HG03342 (cell line): ENCODE data around the gene KLHL29.

ENCODE experiments used
- ATAC-seq: cut with Tn5 transposase; IDR thresholded peaks from one replicate; pipeline ENCODE4 v1.9.1; 2021; ENCODE audit warnings: mild to moderate bottlenecking, moderate library complexity; ENCODE audit not compliant: unreplicated experiment

Gene KLHL29

DNA sequence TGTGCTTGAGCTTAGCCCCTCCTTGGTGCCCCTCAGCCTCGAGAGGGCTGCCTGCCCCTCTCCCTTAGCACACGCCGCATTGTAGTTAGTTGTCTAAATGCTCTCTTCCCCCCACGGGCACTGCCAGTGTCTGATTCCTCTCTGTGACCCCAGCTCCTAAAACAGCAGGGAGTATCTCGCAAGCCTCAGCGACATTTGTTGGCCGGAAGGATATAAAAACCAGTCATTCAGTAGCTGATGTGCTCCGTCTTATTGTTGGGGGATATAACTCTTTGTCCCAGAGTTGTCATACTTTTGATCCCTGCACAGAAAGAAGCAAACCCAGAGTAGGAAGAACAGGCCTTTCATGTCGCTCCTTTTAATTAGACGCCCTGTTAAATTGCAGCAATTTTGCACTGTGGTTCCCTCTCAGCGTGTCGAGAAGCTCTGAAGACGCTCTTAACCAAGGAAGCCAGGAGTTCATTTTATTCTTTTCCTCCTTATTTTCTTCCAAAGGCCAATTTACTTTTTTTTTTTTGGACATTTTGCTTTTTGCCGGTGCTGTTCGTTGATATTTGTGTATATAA lies 201.8 kb downstream of the KLHL29 start:
- no peak for ATAC-seq

DNA sequence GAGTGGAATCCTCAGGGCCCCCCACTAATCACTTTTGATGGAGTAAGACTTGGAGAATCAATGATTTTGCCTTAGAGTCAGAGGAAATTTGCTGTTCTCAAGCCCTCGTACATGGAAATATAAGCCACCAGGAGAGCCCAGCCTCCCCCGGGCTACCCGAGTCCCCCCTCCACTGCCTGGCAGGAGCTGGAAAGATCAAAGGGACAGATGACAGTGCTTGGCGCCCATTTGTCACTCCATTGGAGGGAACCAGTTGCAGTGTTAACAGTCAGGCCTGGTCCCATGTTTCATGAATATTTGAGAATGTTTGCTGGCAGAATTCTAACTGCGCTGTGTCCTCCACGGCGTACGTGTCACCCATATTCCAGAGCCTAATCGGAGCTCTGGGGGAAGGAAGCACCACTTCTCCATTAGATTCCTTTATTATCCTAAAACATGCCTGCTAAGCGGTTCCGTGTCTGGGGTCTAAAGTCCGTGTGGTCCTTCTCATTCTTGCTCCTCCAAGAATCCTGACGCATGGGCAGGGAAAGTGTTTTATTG lies 202.4 kb downstream of the KLHL29 start:
- no peak for ATAC-seq

DNA sequence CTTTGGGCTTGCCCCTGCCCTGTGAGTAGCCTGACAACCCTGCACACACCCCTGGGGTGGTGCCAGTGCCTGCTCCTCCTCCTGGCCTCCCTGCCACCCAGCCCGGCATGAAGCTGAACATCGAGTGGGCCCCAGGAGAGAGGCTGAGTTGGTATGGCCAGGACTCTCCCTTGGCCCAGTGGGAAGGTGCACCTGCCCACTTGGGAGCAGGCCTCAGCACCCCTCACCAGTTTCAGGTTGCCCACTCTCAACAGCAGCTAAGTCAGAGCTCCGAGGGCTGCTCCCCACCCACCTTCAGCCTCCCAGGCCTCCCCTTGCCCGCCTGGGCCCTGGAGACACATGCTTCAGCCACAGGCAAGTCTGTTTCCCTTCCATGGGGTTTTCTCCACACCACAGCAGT lies 203.1 kb downstream of the KLHL29 start:
- ATAC-seq = no peak

DNA sequence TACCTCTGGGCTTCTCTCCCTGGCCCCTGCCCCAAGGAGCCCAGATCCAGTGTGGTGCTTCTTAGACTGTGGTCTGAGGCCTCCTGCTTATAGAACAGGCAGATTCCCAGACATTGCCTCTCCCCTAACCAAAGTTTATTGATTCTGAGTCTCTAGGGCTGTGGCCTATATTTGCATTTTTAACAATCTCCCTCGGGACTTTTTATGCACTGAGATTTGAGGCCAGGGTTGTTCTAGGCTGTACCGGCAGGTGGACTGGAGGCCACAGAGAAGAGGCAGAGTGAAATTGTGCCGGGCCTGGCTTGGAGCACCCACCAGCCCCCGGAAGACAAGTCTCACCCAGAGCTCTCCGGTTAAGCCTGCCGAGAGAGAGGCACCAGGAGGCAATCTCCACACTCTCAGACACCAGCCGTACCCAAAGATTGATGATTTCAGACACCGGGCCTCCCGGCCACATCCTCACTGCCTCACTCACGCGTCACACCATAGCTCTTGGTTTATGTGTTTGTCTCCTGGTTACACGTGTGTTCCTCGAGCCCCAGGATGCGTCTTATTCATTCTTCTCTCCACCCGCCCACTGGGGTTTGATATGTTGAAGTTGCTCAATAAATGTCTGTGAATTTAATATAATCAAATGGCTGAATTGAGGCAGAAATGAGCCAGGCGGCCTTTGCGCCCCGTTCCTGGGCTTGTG lies 203.7 kb downstream of the KLHL29 start:
- no peak for ATAC-seq

DNA sequence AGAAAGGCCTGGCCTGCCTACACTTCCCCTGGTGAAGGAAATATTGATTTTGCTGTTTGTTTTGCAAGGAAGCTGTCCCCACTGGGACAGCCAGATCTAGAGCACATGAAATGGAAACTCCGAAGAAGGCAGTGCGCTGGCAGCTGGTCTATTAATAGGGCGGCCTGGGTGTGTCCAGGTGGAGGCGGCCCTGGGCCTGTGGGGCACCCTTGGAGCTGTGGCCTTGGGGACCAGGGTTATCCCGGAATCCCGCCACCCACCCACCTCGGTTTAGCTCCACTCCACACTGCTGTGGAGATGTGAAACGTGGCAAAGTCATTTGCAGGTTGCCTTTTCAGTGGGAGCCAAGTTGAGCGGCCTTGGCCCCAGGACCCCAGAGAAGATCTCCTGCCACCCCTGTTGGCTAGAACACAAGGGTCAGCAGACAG lies 204.3 kb downstream of the KLHL29 start:
- no peak for ATAC-seq

DNA sequence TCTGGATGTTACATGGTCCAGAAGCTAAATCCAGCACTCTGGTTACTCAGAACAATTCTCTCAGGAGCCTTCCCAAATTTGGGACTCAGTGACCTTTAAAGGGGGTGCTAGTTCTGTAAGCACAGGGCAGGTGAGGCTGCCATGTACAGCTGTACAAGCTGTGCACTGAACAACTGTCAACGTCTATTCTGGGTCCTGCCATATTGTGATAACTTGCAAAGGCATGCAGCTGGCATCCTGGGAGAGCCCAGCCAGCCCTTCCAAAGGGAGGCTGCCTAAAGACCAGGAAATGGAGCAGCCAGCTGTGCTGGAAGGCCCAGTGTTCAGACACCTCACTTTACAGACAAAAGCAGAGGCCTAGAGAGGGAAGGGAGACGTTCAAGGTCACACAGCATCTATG lies 204.8 kb downstream of the KLHL29 start:
- no peak for ATAC-seq

DNA sequence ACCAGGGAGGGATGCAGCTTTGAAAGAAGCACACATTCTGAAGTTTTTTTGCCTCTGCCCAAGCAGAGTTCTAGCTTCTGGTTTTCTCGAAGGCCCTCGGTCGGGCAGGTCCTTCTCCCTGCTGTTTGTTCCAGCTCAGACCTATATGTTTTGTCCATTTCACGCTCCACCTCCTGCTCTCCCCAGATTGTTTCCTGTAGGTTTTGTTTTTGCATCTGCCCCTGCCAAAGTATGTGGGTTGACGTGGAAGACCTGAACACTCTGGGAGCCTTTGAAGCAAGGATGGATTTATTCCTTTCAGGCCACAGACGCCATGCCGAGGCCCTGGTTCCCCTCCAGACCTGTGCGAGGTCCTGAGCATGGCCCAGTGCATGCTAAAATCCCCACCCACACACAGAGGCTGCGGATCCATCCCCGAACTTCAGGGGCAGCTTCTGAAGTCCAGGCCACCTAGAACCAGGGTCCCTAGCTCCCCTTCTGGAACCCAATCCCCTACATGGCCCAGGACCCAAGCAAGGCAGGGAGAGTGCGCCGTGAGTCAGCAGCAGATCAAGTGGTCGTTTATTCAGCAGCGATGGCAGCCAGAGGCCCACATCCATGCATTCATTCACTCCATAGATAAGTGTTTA lies 205.4 kb downstream of the KLHL29 start:
- no peak for ATAC-seq

DNA sequence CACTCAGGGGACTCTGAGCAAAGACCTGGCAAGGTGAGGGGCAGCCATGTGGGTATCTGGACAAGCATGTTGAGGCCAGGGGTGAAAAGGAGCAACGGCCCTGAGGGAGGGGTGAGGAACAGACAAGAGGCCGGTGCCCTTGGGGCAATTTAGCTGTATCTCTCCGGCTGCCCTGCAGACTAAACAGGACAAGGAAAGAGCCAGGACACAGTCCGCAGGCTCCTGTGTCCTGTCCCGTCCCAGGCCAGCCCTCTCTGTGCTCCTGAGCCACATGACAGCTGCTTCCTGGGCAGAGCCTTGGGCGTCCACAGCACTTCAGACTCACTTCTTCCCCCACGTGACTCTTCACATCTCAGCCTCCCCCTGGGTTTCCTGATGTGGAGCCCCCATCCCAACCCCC lies 206.1 kb downstream of the KLHL29 start:
- ATAC-seq = no peak

DNA sequence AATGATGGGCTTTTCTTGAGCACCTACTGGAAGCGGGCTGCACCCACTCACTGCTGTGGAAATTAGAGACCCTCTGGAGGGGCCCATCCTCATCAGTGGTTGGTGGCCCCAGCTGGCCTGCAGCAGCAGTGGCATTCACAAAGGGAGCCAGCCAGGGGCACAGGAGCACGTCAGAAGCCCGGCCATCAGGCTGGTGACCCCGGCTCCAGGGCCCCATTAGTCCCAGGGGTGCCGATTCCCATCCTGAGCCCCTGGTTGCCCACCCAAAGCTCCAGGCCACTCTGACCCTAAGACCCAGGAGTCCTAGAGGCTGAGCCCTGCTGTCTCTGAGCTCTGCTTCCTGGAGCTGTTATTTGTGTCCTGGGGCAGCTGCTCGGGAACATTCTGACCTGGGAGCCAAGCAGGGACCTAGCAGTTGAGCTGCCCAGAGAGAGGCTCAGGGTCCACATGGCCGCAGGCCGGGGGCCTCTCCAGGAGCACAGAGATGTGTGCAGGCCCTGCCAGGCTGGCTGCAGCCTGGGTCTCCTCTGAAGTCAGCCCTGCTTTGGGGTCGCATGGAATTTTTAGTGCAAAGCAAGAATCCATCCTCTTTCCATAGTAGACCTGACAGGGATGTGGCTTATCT lies 207.2 kb downstream of the KLHL29 start:
- no peak for ATAC-seq

DNA sequence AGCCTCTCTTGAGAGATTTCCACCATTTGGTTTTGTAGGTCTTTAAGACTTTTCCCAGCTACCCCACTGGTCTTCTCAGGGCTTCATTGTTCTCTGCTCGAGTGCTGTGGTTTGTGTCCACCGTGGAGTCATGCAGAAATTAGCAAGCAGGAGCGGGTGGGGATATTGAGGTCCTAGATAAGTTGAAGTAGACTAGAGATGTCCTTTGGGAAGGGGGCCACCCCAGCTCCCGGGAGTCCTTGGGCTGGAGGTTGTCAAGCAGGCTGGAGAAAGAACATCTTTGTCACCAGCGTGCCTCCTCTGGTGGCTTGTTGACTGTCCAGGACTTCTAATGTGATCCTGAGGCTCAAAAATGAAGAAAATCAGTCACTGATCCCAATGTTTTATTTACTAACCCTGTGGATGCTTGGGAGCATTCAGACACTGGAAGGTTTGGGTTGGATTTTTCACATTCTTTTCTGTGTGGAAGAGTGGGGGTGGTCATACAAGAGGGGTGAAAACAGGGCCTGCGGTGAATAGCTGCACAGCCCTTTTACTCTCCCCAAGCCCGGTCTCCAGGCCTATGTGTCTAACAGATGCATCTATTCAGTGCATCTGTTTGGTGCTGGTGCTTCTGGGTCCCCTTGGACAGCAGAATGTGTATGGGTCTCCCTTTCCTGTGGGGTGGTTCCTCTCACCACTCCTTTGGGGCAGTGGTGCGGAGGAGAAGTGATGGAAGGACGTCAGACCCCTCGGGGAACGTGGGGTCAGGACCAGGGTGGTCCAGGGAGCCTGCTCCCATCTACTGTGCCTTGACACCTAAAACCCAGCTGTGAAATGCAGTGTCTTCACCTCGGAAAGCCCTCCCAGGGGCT lies 208.1 kb downstream of the KLHL29 start:
- ATAC-seq = no peak

DNA sequence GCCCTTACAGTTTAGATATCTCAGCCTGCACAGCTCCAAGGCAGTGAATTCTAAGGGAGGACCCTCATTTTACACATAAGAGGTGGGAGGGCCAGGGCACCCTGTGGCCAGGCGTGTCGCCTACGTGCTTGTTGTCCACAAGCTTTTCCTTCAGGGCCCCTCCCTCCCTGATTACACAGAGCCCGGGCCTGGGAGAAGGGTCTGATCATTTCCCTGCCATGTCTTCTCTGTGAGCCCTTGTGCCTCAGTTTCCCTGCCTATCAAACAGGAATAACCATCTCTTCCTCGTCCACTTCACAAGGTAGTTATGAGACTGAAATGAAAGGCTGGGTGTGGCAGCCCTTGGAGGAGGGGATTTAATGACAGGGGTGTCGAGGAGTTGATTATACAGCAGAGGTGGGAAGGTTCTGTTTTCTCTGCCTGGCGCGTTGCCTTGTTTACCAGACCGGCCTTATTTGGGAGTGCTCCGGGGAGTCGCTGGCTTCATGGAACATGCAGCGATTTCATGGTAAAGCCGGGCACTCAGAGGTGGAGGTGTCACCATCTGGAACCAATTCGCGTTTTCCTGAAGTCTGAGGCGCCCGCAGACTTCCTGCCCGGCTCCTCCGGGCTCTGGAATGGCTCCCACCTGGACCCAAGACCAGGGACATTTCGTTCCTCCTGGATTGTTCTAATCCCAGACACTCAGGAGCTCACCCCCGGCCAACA lies 208.9 kb downstream of the KLHL29 start:
- no peak for ATAC-seq

DNA sequence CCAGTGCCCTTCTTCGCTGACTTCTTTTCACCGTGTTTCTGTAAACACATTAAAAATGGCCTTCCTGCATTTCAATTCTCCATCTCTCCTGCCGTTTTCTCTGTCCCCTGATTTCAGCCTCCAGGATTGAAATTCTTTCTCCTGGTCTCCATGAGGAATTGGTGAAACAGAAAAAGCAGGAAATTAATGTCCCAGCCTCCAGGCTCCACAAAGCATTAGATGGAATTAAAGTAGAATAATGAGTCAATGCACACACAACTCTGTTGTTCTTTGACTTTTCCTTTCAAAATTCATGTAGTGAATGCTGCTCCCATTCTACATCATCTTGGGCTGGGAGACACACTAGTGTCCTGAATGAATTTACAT lies 209.5 kb downstream of the KLHL29 start:
- ATAC-seq = no peak

DNA sequence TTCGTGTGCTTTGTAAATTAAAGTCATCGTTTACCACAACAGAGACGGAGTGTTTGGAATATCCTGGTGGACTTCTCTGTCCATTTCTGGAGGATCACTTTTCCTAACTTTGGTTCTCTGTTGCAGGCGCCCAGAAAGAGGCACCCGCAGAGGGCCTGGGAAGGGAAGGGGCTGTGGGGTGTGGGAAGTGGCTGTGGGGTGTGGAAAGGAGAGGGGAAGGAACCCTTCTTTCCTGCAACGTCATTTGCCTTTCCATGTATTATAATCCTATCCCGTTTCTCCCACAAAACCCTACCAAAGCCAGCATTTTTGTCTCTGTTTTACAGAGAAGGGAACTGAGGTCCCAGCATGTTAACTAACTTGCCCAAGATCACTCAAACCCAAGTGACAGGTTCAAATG lies 210.0 kb downstream of the KLHL29 start:
- no peak for ATAC-seq

DNA sequence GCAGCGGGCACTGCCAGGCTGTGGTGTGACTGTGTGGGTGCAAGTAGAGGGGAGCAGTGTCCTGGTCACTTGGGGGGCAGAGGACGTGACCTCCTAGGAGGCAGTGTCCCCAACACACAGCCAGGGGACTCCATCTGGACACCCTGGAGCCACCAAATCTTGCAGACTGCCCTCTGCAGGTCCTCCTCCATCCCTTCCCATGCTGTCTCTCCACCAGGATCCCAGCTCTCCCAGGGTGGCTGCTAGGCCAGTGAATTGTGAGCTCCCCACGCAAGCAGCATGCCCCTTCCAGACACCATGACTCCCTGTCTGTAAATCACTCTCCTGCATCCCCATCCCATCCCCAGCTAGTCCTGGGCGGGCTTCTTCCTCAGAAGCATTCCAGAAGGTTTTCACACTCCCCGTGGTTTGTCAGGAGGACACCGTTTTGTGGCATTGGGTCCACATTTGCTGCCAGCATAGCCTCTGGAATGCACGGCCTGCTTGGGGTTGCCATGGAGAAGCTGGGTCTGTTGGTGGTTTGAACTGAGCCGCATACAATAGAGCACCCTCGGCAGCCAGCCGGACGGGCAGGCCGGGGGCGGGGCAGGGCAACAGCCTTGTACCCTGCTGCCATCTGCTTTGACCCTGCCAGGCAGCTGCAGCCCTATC lies 210.7 kb downstream of the KLHL29 start:
- ATAC-seq = no peak

DNA sequence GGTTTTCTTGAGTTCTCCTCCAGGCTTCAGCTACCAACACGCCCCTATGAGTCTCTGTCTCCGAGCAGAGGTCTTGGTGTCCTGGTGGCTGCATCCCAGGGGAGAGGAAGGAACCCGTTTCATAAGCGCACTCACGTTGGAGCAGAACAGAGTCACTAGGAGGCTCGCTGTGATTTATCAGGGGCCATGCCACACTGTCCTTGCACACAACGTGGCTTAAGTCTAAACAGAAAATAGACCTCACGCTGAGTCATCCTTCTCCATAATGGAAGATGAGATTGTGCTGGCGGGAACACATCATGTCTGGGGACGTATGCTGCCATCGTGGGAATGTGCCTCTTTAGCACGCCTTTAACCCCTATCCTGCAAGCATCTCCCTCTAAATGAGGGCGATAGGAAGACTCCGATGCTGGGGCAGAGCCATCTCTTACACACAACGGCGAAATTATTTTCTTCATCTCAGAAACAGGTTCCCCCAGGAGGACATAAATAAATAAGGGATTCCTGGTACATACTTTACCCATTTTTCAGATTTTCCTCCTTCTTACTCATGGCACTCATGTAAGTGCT lies 211.4 kb downstream of the KLHL29 start:
- no peak for ATAC-seq

DNA sequence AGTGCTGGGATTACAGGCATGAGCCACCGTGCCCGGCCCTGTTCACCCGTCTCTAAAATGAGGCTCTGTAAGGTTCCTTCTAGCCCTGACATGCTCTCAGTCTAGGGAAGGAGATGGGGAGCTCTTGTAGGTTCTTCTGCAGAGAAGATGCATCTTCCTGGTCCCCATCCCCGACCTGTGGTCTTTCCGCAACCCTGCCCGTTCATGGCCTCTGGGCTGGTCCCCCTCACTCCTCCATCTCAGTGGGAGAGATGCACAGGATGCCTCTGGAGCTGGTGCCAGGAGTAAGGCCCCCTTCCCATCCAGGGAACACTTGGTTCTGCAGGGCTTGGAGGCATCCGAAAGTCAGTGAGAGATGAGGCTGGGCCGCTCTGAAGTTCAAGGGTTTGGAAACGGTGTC lies 212.7 kb downstream of the KLHL29 start:
- no peak for ATAC-seq

DNA sequence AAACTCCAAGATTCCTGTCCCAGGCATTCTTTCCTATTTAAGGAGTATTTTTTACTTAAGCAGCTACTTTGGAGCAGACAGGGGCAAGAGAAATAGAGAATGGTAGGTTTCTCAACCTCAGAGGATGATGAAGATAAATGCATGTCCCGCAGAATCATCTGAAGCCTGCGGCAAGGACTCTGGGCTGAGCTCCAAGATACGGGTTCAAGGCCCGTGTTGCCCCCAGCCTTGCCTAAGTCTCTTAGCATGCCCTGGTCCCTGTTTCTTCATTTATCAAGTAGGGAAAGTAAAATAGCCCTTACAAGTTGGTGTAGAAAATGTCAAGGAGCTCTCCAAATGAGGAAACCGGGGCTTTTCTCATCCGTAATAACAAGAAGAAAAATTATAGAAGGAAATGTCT lies 214.0 kb downstream of the KLHL29 start:
- ATAC-seq = no peak

DNA sequence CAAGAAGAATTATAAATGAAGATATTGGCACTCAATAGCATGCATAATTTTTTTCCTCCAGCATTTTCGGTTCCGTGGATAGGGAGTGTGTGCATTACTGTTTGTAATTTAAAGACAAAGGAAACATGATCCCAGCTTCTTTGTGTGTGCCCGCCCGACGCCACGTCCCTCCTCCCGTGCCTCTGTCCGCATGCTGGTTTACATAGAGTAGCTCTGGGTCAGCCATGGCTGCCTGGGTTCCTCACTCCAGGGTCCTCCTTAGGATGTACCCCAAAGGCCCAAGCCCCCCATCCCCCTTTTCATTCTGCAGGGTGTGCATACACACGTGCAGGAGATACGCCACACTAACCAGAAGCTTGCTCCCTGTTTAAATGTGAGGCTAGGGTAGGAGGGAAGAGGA lies 214.7 kb downstream of the KLHL29 start:
- ATAC-seq = no peak

DNA sequence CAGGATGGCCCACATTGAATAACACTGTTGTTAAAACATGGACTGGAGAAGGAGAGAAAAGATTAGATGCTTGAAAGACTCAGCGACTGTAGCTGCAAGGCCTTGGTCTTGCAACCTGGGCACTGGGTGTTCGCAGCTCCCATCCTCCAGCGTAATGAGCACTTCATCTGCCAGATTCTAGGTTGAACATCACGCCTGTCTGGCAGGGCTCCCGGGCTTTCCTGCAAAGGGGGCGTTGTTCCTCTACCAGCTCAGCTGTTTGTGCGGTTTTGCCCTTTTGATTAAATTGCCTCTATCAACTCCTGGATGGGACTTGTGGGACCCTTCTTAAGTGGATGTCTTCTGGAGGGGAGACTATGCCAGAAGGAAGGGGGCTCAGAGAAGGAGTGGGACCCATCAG lies 215.4 kb downstream of the KLHL29 start:
- no peak for ATAC-seq
